ENCODE data around the gene CARD16. TPM values are rescaled to one million over a fixed set of nuclear protein-coding genes. Genes with fewer than 3 reads are reported as not detected.
"Not testable (repeated sequence)": the region's sequence is repeated elsewhere in the genome, so short reads cannot be mapped to it uniquely, and the experiment has no call there.

Gene CARD16
- total and polyA plus RNA-seq, 2 donors (not counting 1 experiment from before 2014, with no cell fraction given) = 25.0 to 30.1 TPM

GRCh38 chr11:105081412-105082150 lies 36.4 kb upstream of the CARD16 start:
- CTCF ChIA-PET = no interaction called here
- Histone ChIP-seq H3K27me3 (replicated peaks in 1 of 4; ENCODE audit: control extremely low read depth in 1 of 4, control insufficient read depth in 3 of 4, insufficient read depth in 4 of 4, low read length in 3 of 4) (peaks cover 0 to 12% (median 0%) of the 10 kb centered on the region in 4 experiments), H3K36me3 (replicated peaks in 1 of 2; ENCODE audit: control extremely low read depth in 1 of 2, control insufficient read depth in 1 of 2, extremely low read depth in 1 of 2, insufficient read depth in 2 of 2, low read length in 1 of 2) (no peaks in the 10 kb centered on the region), H3K9ac (ENCODE audit: low read length) (no peak overlapping the region), H3K4me2 (replicated peaks; ENCODE audit: low read depth, low read length, poor library complexity, severe bottlenecking) (no peak overlapping the region), H3K4me3 (ENCODE audit: control extremely low read depth in 1 of 5, extremely low read depth in 1 of 5, insufficient read depth in 1 of 5, low read depth in 2 of 5, low read length in 4 of 5) (no peak overlapping the region), H3K4me1 (ENCODE audit: control insufficient read depth in 2 of 2, insufficient read depth in 2 of 2, low read length in 2 of 2) (peaks cover 0 to 9% of the 10 kb centered on the region in 2 donors), H3K79me2 (ENCODE audit: control insufficient read depth, insufficient read depth, low read length) (no peaks in the 10 kb centered on the region), H4K20me1 (ENCODE audit: control insufficient read depth, insufficient read depth, low read length, poor library complexity, severe bottlenecking) (no peaks in the 10 kb centered on the region), H2AFZ (ENCODE audit: insufficient read depth, low read depth, low read length, poor library complexity, severe bottlenecking) (no peak overlapping the region), H3K9me3 (ENCODE audit: control extremely low read depth in 1 of 3, control insufficient read depth in 2 of 3, insufficient read depth in 1 of 3, low read length in 2 of 3) (peaks cover 0 to 1% (median 0%) of the 10 kb centered on the region in 3 donors), H3K27ac (ENCODE audit: low read length in 2 of 2) (no peak overlapping the region)
- H3K27ac Mint-ChIP-seq = no peak overlapping the region
- H3K27me3 Mint-ChIP-seq = peaks cover 31% of the 10 kb centered on the region
- no peak overlapping the region for H3K4me3 Mint-ChIP-seq
- no peaks in the 10 kb centered on the region for H3K9me3 Mint-ChIP-seq (ENCODE audit: insufficient read depth)
- peaks cover 11% of the 10 kb centered on the region for H3K4me1 Mint-ChIP-seq
- POLR2A ChIA-PET = no interaction called here
- DNase-seq = no peak
- TF ChIP-seq, protein P1, sequence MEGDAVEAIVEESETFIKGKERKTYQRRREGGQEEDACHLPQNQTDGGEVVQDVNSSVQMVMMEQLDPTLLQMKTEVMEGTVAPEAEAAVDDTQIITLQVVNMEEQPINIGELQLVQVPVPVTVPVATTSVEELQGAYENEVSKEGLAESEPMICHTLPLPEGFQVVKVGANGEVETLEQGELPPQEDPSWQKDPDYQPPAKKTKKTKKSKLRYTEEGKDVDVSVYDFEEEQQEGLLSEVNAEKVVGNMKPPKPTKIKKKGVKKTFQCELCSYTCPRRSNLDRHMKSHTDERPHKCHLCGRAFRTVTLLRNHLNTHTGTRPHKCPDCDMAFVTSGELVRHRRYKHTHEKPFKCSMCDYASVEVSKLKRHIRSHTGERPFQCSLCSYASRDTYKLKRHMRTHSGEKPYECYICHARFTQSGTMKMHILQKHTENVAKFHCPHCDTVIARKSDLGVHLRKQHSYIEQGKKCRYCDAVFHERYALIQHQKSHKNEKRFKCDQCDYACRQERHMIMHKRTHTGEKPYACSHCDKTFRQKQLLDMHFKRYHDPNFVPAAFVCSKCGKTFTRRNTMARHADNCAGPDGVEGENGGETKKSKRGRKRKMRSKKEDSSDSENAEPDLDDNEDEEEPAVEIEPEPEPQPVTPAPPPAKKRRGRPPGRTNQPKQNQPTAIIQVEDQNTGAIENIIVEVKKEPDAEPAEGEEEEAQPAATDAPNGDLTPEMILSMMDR (IDR thresholded peaks at IDR 0.05) = no peak
- no peak for TF ChIP-seq EZH2 (IDR thresholded peaks at IDR 0.05; ENCODE audit: borderline replicate concordance, insufficient read depth, low read depth, low read length, poor library complexity, severe bottlenecking)
- WGBS (ENCODE audit: insufficient coverage) = 92% methylated on average over 5 of the region's 5 CpGs
- intact Hi-C loops (cut with micrococcal nuclease) = no loop called here
- ATAC-seq (ENCODE audit: low read depth) = no peak

- H3K4me3 Mint-ChIP-seq = peak overlapping the region; percentile 18
- H3K79me2 ChIP-seq (ENCODE audit: control insufficient read depth, insufficient read depth, low read length); H3K4me2 ChIP-seq (replicated peaks; ENCODE audit: low read depth, low read length, poor library complexity, severe bottlenecking); ATAC-seq (ENCODE audit: low read depth); H2AFZ ChIP-seq (ENCODE audit: insufficient read depth, low read depth, low read length, poor library complexity, severe bottlenecking); POLR2A ChIA-PET; H3K9me3 Mint-ChIP-seq (ENCODE audit: insufficient read depth); intact Hi-C loops (cut with micrococcal nuclease); CTCF ChIA-PET; H3K27ac ChIP-seq (ENCODE audit: low read length in 2 of 2); DNase-seq; H3K9me3 ChIP-seq (ENCODE audit: control extremely low read depth in 1 of 3, control insufficient read depth in 2 of 3, insufficient read depth in 1 of 3, low read length in 2 of 3); H3K9ac ChIP-seq (ENCODE audit: low read length); H3K36me3 ChIP-seq (replicated peaks in 1 of 2; ENCODE audit: control extremely low read depth in 1 of 2, control insufficient read depth in 1 of 2, extremely low read depth in 1 of 2, insufficient read depth in 2 of 2, low read length in 1 of 2); H3K4me1 ChIP-seq (ENCODE audit: control insufficient read depth in 2 of 2, insufficient read depth in 2 of 2, low read length in 2 of 2); H3K27ac Mint-ChIP-seq; H4K20me1 ChIP-seq (ENCODE audit: control insufficient read depth, insufficient read depth, low read length, poor library complexity, severe bottlenecking); H3K4me3 ChIP-seq (ENCODE audit: control extremely low read depth in 1 of 5, extremely low read depth in 1 of 5, insufficient read depth in 1 of 5, low read depth in 2 of 5, low read length in 4 of 5): not testable (repeated sequence)
- H3K27me3 ChIP-seq (replicated peaks in 1 of 4; ENCODE audit: control extremely low read depth in 1 of 4, control insufficient read depth in 3 of 4, insufficient read depth in 4 of 4, low read length in 3 of 4) = peaks cover 0 to 12% (median 0%) of the 10 kb centered on the region in 4 experiments
- peaks cover 32% of the 10 kb centered on the region for H3K27me3 Mint-ChIP-seq
- H3K4me1 Mint-ChIP-seq = peaks cover 11% of the 10 kb centered on the region
- 27% methylated on average over 4 of the region's 6 CpGs for WGBS (ENCODE audit: insufficient coverage)
Measured at GRCh38 chr11:105080171-105080906, 35.2 kb upstream of the CARD16 start.

Measured in B cell (primary cell).